GM20431 (cell line): Measurements from ENCODE around the gene ZER1.
"Not testable (repeated sequence)": the region's sequence is repeated elsewhere in the genome, so short reads cannot be mapped to it uniquely, and the experiment has no call there.

Experiments used
- in situ Hi-C: fragments of 300-500 bp; cut with MseI, MboI; formaldehyde crosslinking; loops from one replicate; pipeline ENCODE4 v1.15.0; 2020; ENCODE audit warnings: low sequenced_read_pairs; ENCODE audit not compliant: unreplicated experiment

The ZER1 gene

GRCh38 chr9:128702445-128702948, 69.2 kb downstream of the ZER1 start, which contains the start of gene PKN3:
TSS of gene PKN3 (plus strand) at chr9:128702503. CDS start at chr9:128702916, 413 bp downstream.
- in situ Hi-C loops, result no loop called here

GRCh38 chr9:128701227-128701854, 70.4 kb downstream of the ZER1 start:
- in situ Hi-C loops, result no loop called here

GRCh38 chr9:128699096-128699795, 72.5 kb downstream of the ZER1 start:
- in situ Hi-C loops, result not testable (repeated sequence)

GRCh38 chr9:128696923-128697707, 74.6 kb downstream of the ZER1 start:
- in situ Hi-C loops, result no loop called here

- in situ Hi-C loops, result no loop called here
These were observed 77.4 kb downstream of the ZER1 start for GRCh38 chr9:128694344-128694743.

- in situ Hi-C loops, result not testable (repeated sequence)
These were observed 78.0 kb downstream of the ZER1 start for GRCh38 chr9:128693738-128694137.

GRCh38 chr9:128690684-128691034, 81.1 kb downstream of the ZER1 start:
- in situ Hi-C loops, result no loop called here

- in situ Hi-C loops, result no loop called here
These were observed 81.7 kb downstream of the ZER1 start for GRCh38 chr9:128689820-128690683.

- in situ Hi-C loops, result no loop called here
These were observed 82.4 kb downstream of the ZER1 start for GRCh38 chr9:128689293-128689774.

GRCh38 chr9:128688501-128689292, 83.0 kb downstream of the ZER1 start, which contains the start of gene SET:
TSS of gene SET (plus strand) at chr9:128689222. CDS start at chr9:128689583, 361 bp downstream.
- in situ Hi-C loops, result no loop called here

- in situ Hi-C loops, result no loop called here
These were observed 84.3 kb downstream of the ZER1 start for GRCh38 chr9:128687453-128687852.

GRCh38 chr9:128685636-128686489, 85.9 kb downstream of the ZER1 start:
- in situ Hi-C loops, result no loop called here

GRCh38 chr9:128684325-128685199, 87.2 kb downstream of the ZER1 start:
- in situ Hi-C loops, result no loop called here

GRCh38 chr9:128684065-128684324, 87.7 kb downstream of the ZER1 start:
- in situ Hi-C loops, result no loop called here

- in situ Hi-C loops, result no loop called here
These were observed 88.2 kb downstream of the ZER1 start for GRCh38 chr9:128683340-128684064.
